Neural progenitor cell (in vitro differentiated cells): ENCODE measurements around the gene GPBP1. TPM values are rescaled to one million over a fixed set of nuclear protein-coding genes. Genes with fewer than 3 reads are reported as not detected.
"Not testable (repeated sequence)": the region's sequence is repeated elsewhere in the genome, so short reads cannot be mapped to it uniquely, and the experiment has no call there.

Experiments used
- DNase-seq: peaks from one replicate; pipeline ENCODE4 v3.0.0-alpha.2; 2016; ENCODE audit warnings: low spot score
- H2AFZ ChIP-seq: fragments of 200-600 bp; sonication (generic); replicated peaks from 2 replicates; pipeline ENCODE4 v1.6.1; 2016; ENCODE audit warnings: antibody characterized with exemption
- H3F3A ChIP-seq: fragments of 200-600 bp; sonication (generic); 2 replicates; pipeline ENCODE4 v1.6.1; 2016; ENCODE audit warnings: antibody characterized with exemption, low read depth
- H3K27ac ChIP-seq: fragments of 200-600 bp; sonication (generic); 2 replicates; pipeline ENCODE4 v1.5.1; 2016; ENCODE audit warnings: mild to moderate bottlenecking
- H3K27me3 ChIP-seq: fragments of 200-600 bp; sonication (generic); 2 replicates; pipeline ENCODE4 v1.6.1; 2016; ENCODE audit warnings: mild to moderate bottlenecking, moderate library complexity
- H3K36me3 ChIP-seq: fragments of 200-600 bp; sonication (generic); 2 replicates; pipeline ENCODE4 v1.5.1; 2016
- H3K4me1 ChIP-seq: fragments of 200-600 bp; sonication (generic); 2 replicates; pipeline ENCODE4 v1.6.1; 2016; ENCODE audit warnings: mixed run types
- H3K4me2 ChIP-seq: fragments of 200-600 bp; sonication (generic); 2 replicates; pipeline ENCODE4 v1.6.1; 2016
- H3K4me3 ChIP-seq: fragments of 200-600 bp; sonication (generic); 2 replicates; pipeline ENCODE4 v1.5.1; 2016
- H3K79me2 ChIP-seq: fragments of 200-600 bp; sonication (generic); 2 replicates; pipeline ENCODE4 v1.6.1; 2016; ENCODE audit warnings: low read depth
- H3K9ac ChIP-seq: fragments of 200-600 bp; sonication (generic); 2 replicates; pipeline ENCODE4 v1.6.1; 2016
- H3K9me3 ChIP-seq: fragments of 200-600 bp; sonication (generic); 2 replicates; pipeline ENCODE4 v1.5.1; 2016; ENCODE audit warnings: low read depth
- H4K20me1 ChIP-seq: fragments of 200-600 bp; sonication (generic); 2 replicates; pipeline ENCODE4 v1.6.1; 2016; ENCODE audit warnings: low read depth
- H3K27ac Mint-ChIP-seq: 3 replicates; pipeline ENCODE4 v1.8.0; 2021; ENCODE audit warnings: mixed read lengths
- H3K27me3 Mint-ChIP-seq: 2 replicates; pipeline ENCODE4 v1.8.0; 2022; ENCODE audit warnings: low read depth, mild to moderate bottlenecking, inconsistent platforms, moderate library complexity, mixed read lengths; ENCODE audit not compliant: insufficient read depth
- H3K36me3 Mint-ChIP-seq: 3 replicates; pipeline ENCODE4 v1.8.0; 2021; ENCODE audit warnings: mixed read lengths
- H3K4me1 Mint-ChIP-seq: 3 replicates; pipeline ENCODE4 v1.8.0; 2021; ENCODE audit warnings: mixed read lengths
- H3K4me3 Mint-ChIP-seq: 3 replicates; pipeline ENCODE4 v1.8.0; 2021; ENCODE audit warnings: mild to moderate bottlenecking, moderate library complexity, mixed read lengths
- H3K9me3 Mint-ChIP-seq: 3 replicates; pipeline ENCODE4 v1.8.0; 2020; ENCODE audit warnings: mixed read lengths
- CTCF ChIP-seq: fragments of 200-600 bp; sonication (generic); IDR thresholded peaks from 2 replicates; pipeline ENCODE4 v1.5.1; 2017; ENCODE audit warnings: antibody characterized with exemption, mild to moderate bottlenecking
- EZH2 ChIP-seq: fragments of 200-600 bp; sonication (generic); IDR thresholded peaks from 2 replicates; pipeline ENCODE4 v1.6.1; 2017; ENCODE audit warnings: antibody characterized with exemption, mild to moderate bottlenecking, moderate library complexity
- EZH2phosphoT487 ChIP-seq: fragments of 200-600 bp; sonication (generic); IDR thresholded peaks from 2 replicates; pipeline ENCODE4 v1.6.1; 2017; ENCODE audit warnings: antibody characterized with exemption
- total RNA-seq: library from RNA; depleted of rRNA; stranded (reverse); fragments of >200 nt; gene quantifications from 2 replicates; pipeline ENCODE4 v1.2.3, GENCODE V29; 2015; ENCODE audit warnings: low replicate concordance

The GPBP1 gene
- total RNA-seq, 1 donor from 2014 or later = 321 TPM

GRCh38 chr5:57164124-57164523 lies 9.7 kb upstream of the GPBP1 start:
- no peaks in the 10 kb centered on the region for H3F3A ChIP-seq
- no peak for TF ChIP-seq CTCF
- TF ChIP-seq EZH2 = no peak
- TF ChIP-seq EZH2phosphoT487 = no peak
- H3K4me3 Mint-ChIP-seq = no peak overlapping the region
- H3K9ac ChIP-seq = no peak overlapping the region
- peaks cover 8% of the 10 kb centered on the region for H3K4me1 ChIP-seq
- H3K27ac ChIP-seq = no peak overlapping the region
- H3K27ac Mint-ChIP-seq = no peak overlapping the region
- no peaks in the 10 kb centered on the region for H3K9me3 Mint-ChIP-seq
- peaks cover 2% of the 10 kb centered on the region for H3K27me3 Mint-ChIP-seq
- H4K20me1 ChIP-seq = no peaks in the 10 kb centered on the region
- H3K4me3 ChIP-seq = no peak overlapping the region
- H3K9me3 ChIP-seq = no peaks in the 10 kb centered on the region
- H3K36me3 ChIP-seq = no peaks in the 10 kb centered on the region
- H3K4me1 Mint-ChIP-seq = no peaks in the 10 kb centered on the region
- H3K4me2 ChIP-seq = no peak overlapping the region
- no peak overlapping the region for H2AFZ ChIP-seq
- no peaks in the 10 kb centered on the region for H3K36me3 Mint-ChIP-seq
- no peaks in the 10 kb centered on the region for H3K79me2 ChIP-seq
- no peaks in the 10 kb centered on the region for H3K27me3 ChIP-seq
- DNase-seq = no peak

GRCh38 chr5:57165171-57165570 lies 8.7 kb upstream of the GPBP1 start:
- not testable (repeated sequence) for H3K4me3 ChIP-seq, H3K9me3 Mint-ChIP-seq, H3K27ac Mint-ChIP-seq, H4K20me1 ChIP-seq, H3K27ac ChIP-seq, H3K36me3 Mint-ChIP-seq, H3K36me3 ChIP-seq, H2AFZ ChIP-seq, H3K79me2 ChIP-seq, H3K27me3 ChIP-seq, H3K4me1 ChIP-seq, H3K9ac ChIP-seq, H3K4me2 ChIP-seq, H3K27me3 Mint-ChIP-seq, H3K4me1 Mint-ChIP-seq, H3K4me3 Mint-ChIP-seq, H3K9me3 ChIP-seq, DNase-seq, H3F3A ChIP-seq

- H3K4me1 ChIP-seq = peaks cover 7% of the 10 kb centered on the region
- no peaks in the 10 kb centered on the region for H4K20me1 ChIP-seq
- DNase-seq = no peak
- H3K36me3 Mint-ChIP-seq = no peaks in the 10 kb centered on the region
- H3K4me1 Mint-ChIP-seq = no peaks in the 10 kb centered on the region
- no peaks in the 10 kb centered on the region for H3K9me3 ChIP-seq
- no peak overlapping the region for H3K4me3 Mint-ChIP-seq
- no peak overlapping the region for H3K9ac ChIP-seq
- TF ChIP-seq EZH2 = no peak
- no peak for TF ChIP-seq CTCF
- TF ChIP-seq EZH2phosphoT487 = no peak
- no peak overlapping the region for H2AFZ ChIP-seq
- no peaks in the 10 kb centered on the region for H3K36me3 ChIP-seq
- peaks cover 2% of the 10 kb centered on the region for H3K27me3 Mint-ChIP-seq
- H3K27me3 ChIP-seq = no peaks in the 10 kb centered on the region
- H3K4me3 ChIP-seq = no peak overlapping the region
- no peaks in the 10 kb centered on the region for H3F3A ChIP-seq
- H3K9me3 Mint-ChIP-seq = no peaks in the 10 kb centered on the region
- H3K79me2 ChIP-seq = peaks cover 11% of the 10 kb centered on the region
- H3K27ac Mint-ChIP-seq = no peak overlapping the region
- no peak overlapping the region for H3K4me2 ChIP-seq
- no peak overlapping the region for H3K27ac ChIP-seq
Observed at GRCh38 chr5:57166276-57166675, 7.6 kb upstream of the GPBP1 start.

- Mint-ChIP-seq H3K27ac (no peak overlapping the region), H3K4me1 (peaks cover 3% of the 10 kb centered on the region), H3K27me3 (peaks cover 2% of the 10 kb centered on the region), H3K9me3 (no peaks in the 10 kb centered on the region), H3K4me3 (no peak overlapping the region), H3K36me3 (no peaks in the 10 kb centered on the region)
- H2AFZ ChIP-seq = no peak overlapping the region
- H3K27ac ChIP-seq = no peak overlapping the region
- H3K4me2 ChIP-seq = no peak overlapping the region
- no peaks in the 10 kb centered on the region for H3K36me3 ChIP-seq
- H3K9ac ChIP-seq = no peak overlapping the region
- no peak for DNase-seq
- peaks cover 4% of the 10 kb centered on the region for H3K4me1 ChIP-seq
- H4K20me1 ChIP-seq = no peaks in the 10 kb centered on the region
- peaks cover 4% of the 10 kb centered on the region for H3F3A ChIP-seq
- TF ChIP-seq EZH2 (no peak), CTCF (no peak), EZH2phosphoT487 (no peak)
- H3K27me3 ChIP-seq = no peaks in the 10 kb centered on the region
- H3K79me2 ChIP-seq = peaks cover 20% of the 10 kb centered on the region
- H3K4me3 ChIP-seq = no peak overlapping the region
- H3K9me3 ChIP-seq = no peaks in the 10 kb centered on the region
Observed at GRCh38 chr5:57167201-57167600, 6.7 kb upstream of the GPBP1 start.

GRCh38 chr5:57170116-57170515 lies 3.7 kb upstream of the GPBP1 start:
- not testable (repeated sequence) for H3K9me3 ChIP-seq, H3K36me3 Mint-ChIP-seq, H3K27me3 ChIP-seq, H3K27me3 Mint-ChIP-seq, H3K9me3 Mint-ChIP-seq, H3K4me1 Mint-ChIP-seq, H2AFZ ChIP-seq, H3K9ac ChIP-seq, H4K20me1 ChIP-seq, H3K4me1 ChIP-seq, H3K36me3 ChIP-seq, H3K4me3 ChIP-seq, H3K4me2 ChIP-seq, H3K27ac Mint-ChIP-seq, H3K27ac ChIP-seq, H3K4me3 Mint-ChIP-seq, DNase-seq
- Histone ChIP-seq H3K79me2 (peaks cover 38% of the 10 kb centered on the region), H3F3A (peaks cover 30% of the 10 kb centered on the region)
